ENCODE measurements around the gene ATP13A4. TPM values are rescaled to one million over a fixed set of nuclear protein-coding genes. Genes with fewer than 3 reads are reported as not detected.

Gene ATP13A4
- total RNA-seq, 5 donors from 2014 or later (not counting 1 experiment from before 2014, with no cell fraction given), result 1.7 to 3.5 (median 2.0) TPM

DNA sequence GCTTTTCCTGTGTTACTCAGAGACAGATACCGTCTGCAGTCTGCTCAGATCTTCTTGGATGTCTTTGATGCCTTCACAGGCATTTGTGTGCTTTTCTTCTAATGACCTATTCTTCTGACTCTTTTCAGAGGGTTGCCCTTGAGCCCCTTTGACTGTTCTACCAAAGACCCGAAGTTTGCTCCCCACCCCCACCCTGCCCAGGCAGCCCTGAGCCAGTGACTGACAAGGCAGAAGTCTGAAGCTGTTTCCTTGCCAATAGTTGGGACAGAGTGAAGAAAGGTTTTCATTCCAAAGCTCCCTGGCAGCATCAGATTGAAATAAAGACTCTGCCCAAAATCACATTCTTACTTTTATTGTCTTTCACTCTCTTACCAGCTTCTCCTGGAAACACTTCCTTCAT, 167.1 kb downstream of the ATP13A4 start:
- ATAC-seq (replicated peaks in 1 of 4), result no peak

DNA sequence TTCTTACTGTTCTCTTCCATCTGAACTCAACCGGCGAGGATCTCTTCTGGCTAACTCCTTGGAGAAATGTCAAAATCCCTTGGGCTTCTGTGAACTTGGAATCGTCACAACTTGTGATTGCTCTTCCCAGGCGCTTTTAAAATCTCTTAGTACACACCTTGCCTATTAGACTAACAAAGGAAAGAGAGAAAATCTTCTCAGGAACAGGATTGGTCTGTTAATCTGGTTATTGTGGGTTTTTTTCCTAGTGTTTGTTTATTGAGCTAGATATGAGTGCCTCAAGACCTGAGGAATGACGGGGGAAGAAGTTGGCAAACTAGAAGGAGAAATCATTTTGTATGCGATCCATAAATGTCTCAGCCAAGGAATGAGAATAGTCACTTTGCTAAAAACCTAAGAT, 176.0 kb downstream of the ATP13A4 start, which contains the start of gene ATP13A5:
ATP13A5 (minus strand) TSS at position 48 of the 400 bp plus-strand sequence; CDS start at position 20, 28 bp downstream.
- DNase-seq (no peak), ATAC-seq (replicated peaks in 1 of 4) (no peak)
- H3K27ac Mint-ChIP-seq, result no peak within 1 kb of the TSS
- CTCF ChIA-PET, result no interaction called here
- no peaks in the 10 kb centered on the region for H3K9me3 ChIP-seq
- WGBS (ENCODE audit: insufficient coverage), result 71% methylated on average over 4 of the region's 6 CpGs
- peaks cover 0 to 4% (median 0%) of the 10 kb centered on the region in 3 donors for H3K9me3 Mint-ChIP-seq
- POLR2A ChIA-PET, result no interaction called here
- H3K27me3 Mint-ChIP-seq, result peaks cover 5 to 37% of the 10 kb centered on the region in 2 donors
- H3K27me3 ChIP-seq (replicated peaks in 1 of 2; ENCODE audit: control insufficient read depth in 2 of 2, extremely low read depth in 1 of 2, insufficient read depth in 2 of 2, low read length in 1 of 2), result no peaks in the 10 kb centered on the region
- H3K4me1 ChIP-seq (ENCODE audit: control insufficient read depth in 1 of 2, extremely low read depth in 1 of 2, insufficient read depth in 2 of 2, low read length in 2 of 2), result no peaks in the 10 kb centered on the region
- no peak within 1 kb of the TSS for H3K4me3 ChIP-seq (ENCODE audit: control insufficient read depth in 1 of 2, extremely low read depth in 1 of 2, low read length in 1 of 2)
- no peak within 1 kb of the TSS for H3K27ac ChIP-seq (ENCODE audit: low read length)
- H3K4me1 Mint-ChIP-seq, result no peaks in the 10 kb centered on the region
- no peaks in the 10 kb centered on the region for H3K36me3 ChIP-seq (ENCODE audit: control insufficient read depth in 2 of 2, extremely low read depth in 1 of 2, insufficient read depth in 1 of 2, low read length in 1 of 2)
- H3K4me3 Mint-ChIP-seq, result no peak within 1 kb of the TSS
- no peaks in the 10 kb centered on the region for H3K36me3 Mint-ChIP-seq

More for the DNA sequence above, 167.1 kb downstream of the ATP13A4 start:
- 40% methylated on average over 1 of the region's 2 CpGs for WGBS (ENCODE audit: insufficient coverage)
- H3K27ac ChIP-seq (ENCODE audit: low read length), result no peak overlapping the region
- ChIA-PET POLR2A (no interaction called here), CTCF (no interaction called here)
- H3K4me3 ChIP-seq (ENCODE audit: control insufficient read depth in 1 of 2, extremely low read depth in 1 of 2, low read length in 1 of 2), result no peak overlapping the region
- no peaks in the 10 kb centered on the region for H3K36me3 Mint-ChIP-seq
- no peak overlapping the region for H3K27ac Mint-ChIP-seq
- no peaks in the 10 kb centered on the region for H3K9me3 ChIP-seq
- peaks cover 0 to 8% of the 10 kb centered on the region in 2 experiments for H3K27me3 ChIP-seq (replicated peaks in 1 of 2; ENCODE audit: control insufficient read depth in 2 of 2, extremely low read depth in 1 of 2, insufficient read depth in 2 of 2, low read length in 1 of 2)
- no peaks in the 10 kb centered on the region for H3K4me1 Mint-ChIP-seq
- H3K9me3 Mint-ChIP-seq, result no peaks in the 10 kb centered on the region
- no peaks in the 10 kb centered on the region for H3K36me3 ChIP-seq (ENCODE audit: control insufficient read depth in 2 of 2, extremely low read depth in 1 of 2, insufficient read depth in 1 of 2, low read length in 1 of 2)
- no peak for DNase-seq
- H3K4me3 Mint-ChIP-seq, result no peak overlapping the region
- peaks cover 3 to 20% of the 10 kb centered on the region in 2 donors for H3K27me3 Mint-ChIP-seq
- H3K4me1 ChIP-seq (ENCODE audit: control insufficient read depth in 1 of 2, extremely low read depth in 1 of 2, insufficient read depth in 2 of 2, low read length in 2 of 2), result no peaks in the 10 kb centered on the region

DNA sequence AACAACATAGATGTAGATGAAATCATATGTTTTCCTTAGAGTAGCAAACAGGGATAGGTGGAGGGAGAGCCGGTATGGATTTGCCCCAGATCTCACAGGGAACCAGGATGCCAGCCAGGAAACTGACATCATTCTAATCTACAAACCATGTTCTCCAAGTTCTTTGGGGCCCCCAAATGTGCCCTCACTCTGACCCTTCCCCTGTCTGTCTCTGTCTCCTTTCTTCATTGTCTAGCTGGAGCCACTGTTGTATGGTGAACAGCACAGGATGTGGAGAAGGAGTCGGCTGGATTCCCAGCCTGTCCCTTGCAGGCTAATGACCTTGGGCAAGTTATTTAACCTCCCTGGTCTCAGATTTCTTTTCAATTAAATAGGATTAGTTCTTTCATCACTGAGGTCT, 177.1 kb downstream of the ATP13A4 start:
- H3K27ac ChIP-seq (ENCODE audit: low read length), result no peak overlapping the region
- H3K4me3 ChIP-seq (ENCODE audit: control insufficient read depth in 1 of 2, extremely low read depth in 1 of 2, low read length in 1 of 2), result no peak overlapping the region
- no peak for DNase-seq
- H3K27ac Mint-ChIP-seq, result no peak overlapping the region
- ATAC-seq (replicated peaks in 1 of 4), result no peak
- no peak overlapping the region for H3K4me3 Mint-ChIP-seq
- no peaks in the 10 kb centered on the region for H3K4me1 ChIP-seq (ENCODE audit: control insufficient read depth in 1 of 2, extremely low read depth in 1 of 2, insufficient read depth in 2 of 2, low read length in 2 of 2)
- ChIA-PET POLR2A (no interaction called here), CTCF (no interaction called here)
- peaks cover 8 to 37% of the 10 kb centered on the region in 2 donors for H3K27me3 Mint-ChIP-seq
- peaks cover 0 to 4% (median 0%) of the 10 kb centered on the region in 3 donors for H3K9me3 Mint-ChIP-seq
- no peaks in the 10 kb centered on the region for H3K27me3 ChIP-seq (replicated peaks in 1 of 2; ENCODE audit: control insufficient read depth in 2 of 2, extremely low read depth in 1 of 2, insufficient read depth in 2 of 2, low read length in 1 of 2)
- no CpG with 5 or more reads among the region's 2 CpGs for WGBS (ENCODE audit: insufficient coverage)
- H3K36me3 Mint-ChIP-seq, result no peaks in the 10 kb centered on the region
- no peaks in the 10 kb centered on the region for H3K4me1 Mint-ChIP-seq
- H3K36me3 ChIP-seq (ENCODE audit: control insufficient read depth in 2 of 2, extremely low read depth in 1 of 2, insufficient read depth in 1 of 2, low read length in 1 of 2), result no peaks in the 10 kb centered on the region
- H3K9me3 ChIP-seq, result no peaks in the 10 kb centered on the region

DNA sequence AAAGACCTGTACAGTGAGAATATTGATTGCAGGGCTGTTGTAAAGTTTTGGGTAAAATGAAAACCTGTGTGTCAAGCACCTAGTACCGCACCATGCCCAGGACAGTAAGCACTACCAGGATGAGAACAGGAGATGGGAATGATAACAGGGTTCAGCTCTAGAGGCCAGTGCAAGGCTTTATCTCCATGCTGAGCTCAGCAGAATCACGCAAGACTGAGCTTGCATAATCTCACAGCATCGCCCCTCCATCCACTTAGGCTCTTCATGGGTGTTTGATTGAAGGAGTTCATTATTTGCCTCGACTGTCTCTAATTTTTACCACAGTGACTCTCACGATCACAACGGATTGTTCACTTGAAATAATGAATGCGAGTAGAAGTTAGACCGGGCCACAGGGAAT, 179.1 kb downstream of the ATP13A4 start:
- Mint-ChIP-seq H3K27ac (no peak overlapping the region), H3K9me3 (peaks cover 0 to 4% (median 0%) of the 10 kb centered on the region in 3 donors), H3K4me3 (no peak overlapping the region), H3K36me3 (no peaks in the 10 kb centered on the region), H3K27me3 (peaks cover 8 to 26% of the 10 kb centered on the region in 2 donors), H3K4me1 (no peaks in the 10 kb centered on the region)
- H3K4me3 ChIP-seq (ENCODE audit: control insufficient read depth in 1 of 2, extremely low read depth in 1 of 2, low read length in 1 of 2), result no peak overlapping the region
- H3K36me3 ChIP-seq (ENCODE audit: control insufficient read depth in 2 of 2, extremely low read depth in 1 of 2, insufficient read depth in 1 of 2, low read length in 1 of 2), result no peaks in the 10 kb centered on the region
- CTCF ChIA-PET, result no interaction called here
- POLR2A ChIA-PET, result no interaction called here
- DNase-seq (no peak), ATAC-seq (replicated peaks in 1 of 4) (no peak)
- 95% methylated on average over 5 of the region's 8 CpGs for WGBS (ENCODE audit: insufficient coverage)
- no peaks in the 10 kb centered on the region for H3K4me1 ChIP-seq (ENCODE audit: control insufficient read depth in 1 of 2, extremely low read depth in 1 of 2, insufficient read depth in 2 of 2, low read length in 2 of 2)
- no peaks in the 10 kb centered on the region for H3K9me3 ChIP-seq
- H3K27me3 ChIP-seq (replicated peaks in 1 of 2; ENCODE audit: control insufficient read depth in 2 of 2, extremely low read depth in 1 of 2, insufficient read depth in 2 of 2, low read length in 1 of 2), result no peaks in the 10 kb centered on the region
- no peak overlapping the region for H3K27ac ChIP-seq (ENCODE audit: low read length)

DNA sequence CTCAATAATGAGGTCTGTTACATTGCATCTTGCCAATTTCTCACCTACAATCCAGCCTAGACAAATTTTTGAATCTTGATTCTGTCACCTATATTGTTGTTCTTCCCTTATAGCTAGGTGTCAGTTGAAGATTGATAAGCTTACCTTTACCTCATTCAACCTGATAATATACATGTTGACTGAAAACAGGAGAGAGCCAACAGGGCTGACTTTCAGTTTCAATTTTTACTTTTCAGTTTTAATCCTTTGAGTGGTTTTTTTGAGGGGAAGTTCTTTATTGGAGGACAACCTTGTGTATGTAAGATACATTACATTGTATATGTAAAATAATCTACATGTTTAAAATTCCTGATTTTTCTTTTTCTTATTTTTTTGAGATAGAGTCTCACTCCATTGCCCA, 181.9 kb downstream of the ATP13A4 start:
- H3K4me1 Mint-ChIP-seq, result no peaks in the 10 kb centered on the region
- Histone ChIP-seq H3K9me3 (no peaks in the 10 kb centered on the region), H3K27me3 (replicated peaks in 1 of 2; ENCODE audit: control insufficient read depth in 2 of 2, extremely low read depth in 1 of 2, insufficient read depth in 2 of 2, low read length in 1 of 2) (no peaks in the 10 kb centered on the region), H3K36me3 (ENCODE audit: control insufficient read depth in 2 of 2, extremely low read depth in 1 of 2, insufficient read depth in 1 of 2, low read length in 1 of 2) (no peaks in the 10 kb centered on the region), H3K4me1 (ENCODE audit: control insufficient read depth in 1 of 2, extremely low read depth in 1 of 2, insufficient read depth in 2 of 2, low read length in 2 of 2) (no peaks in the 10 kb centered on the region), H3K27ac (ENCODE audit: low read length) (no peak overlapping the region), H3K4me3 (ENCODE audit: control insufficient read depth in 1 of 2, extremely low read depth in 1 of 2, low read length in 1 of 2) (no peak overlapping the region)
- no peak for ATAC-seq (replicated peaks in 1 of 4)
- no peak for DNase-seq
- POLR2A ChIA-PET, result no interaction called here
- H3K4me3 Mint-ChIP-seq, result no peak overlapping the region
- peaks cover 7 to 14% of the 10 kb centered on the region in 2 donors for H3K27me3 Mint-ChIP-seq
- no peaks in the 10 kb centered on the region for H3K36me3 Mint-ChIP-seq
- CTCF ChIA-PET, result no interaction called here
- no peaks in the 10 kb centered on the region for H3K9me3 Mint-ChIP-seq
- no peak overlapping the region for H3K27ac Mint-ChIP-seq

DNA sequence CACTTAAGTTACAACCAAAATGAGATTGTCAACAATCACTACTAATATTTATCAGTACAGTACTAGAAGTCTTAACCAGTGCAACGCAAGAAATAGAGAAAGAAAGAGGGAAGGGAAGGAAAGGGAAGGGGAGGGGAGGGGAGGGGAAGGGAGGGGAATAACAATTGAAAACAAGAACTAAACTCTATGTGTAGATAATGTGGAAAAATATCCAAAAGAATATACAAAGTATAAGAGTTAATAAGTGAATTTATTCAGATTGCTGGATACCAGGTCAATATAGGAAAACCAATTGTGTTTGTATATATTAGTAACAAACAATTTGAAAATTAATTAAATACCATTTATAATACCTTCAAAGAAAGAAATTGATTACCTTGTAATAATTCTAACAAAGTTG, 186.8 kb downstream of the ATP13A4 start:
- ChIA-PET CTCF (no interaction called here), POLR2A (no interaction called here)

DNA sequence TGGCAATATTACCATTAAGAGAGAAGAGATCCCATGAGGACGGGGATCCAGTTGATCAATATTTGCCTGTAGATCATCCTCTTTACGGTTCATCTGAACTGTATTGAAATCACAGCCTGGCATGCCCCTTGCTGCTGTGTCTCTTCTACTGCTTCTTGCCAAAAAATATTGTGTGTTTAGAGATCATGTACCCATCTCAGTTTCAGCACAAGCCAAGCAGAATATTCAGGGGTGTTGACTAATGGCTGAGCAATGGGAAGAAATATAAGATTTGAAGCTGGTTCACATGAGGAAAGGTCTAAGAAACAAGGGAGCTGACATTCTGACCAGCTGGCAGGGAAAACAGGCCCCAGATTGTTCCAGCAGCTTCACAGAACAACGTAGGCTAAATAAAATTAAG, 197.4 kb downstream of the ATP13A4 start:
- H3K4me3 ChIP-seq (ENCODE audit: control insufficient read depth in 1 of 2, extremely low read depth in 1 of 2, low read length in 1 of 2), result no peak overlapping the region
- WGBS (ENCODE audit: insufficient coverage), result 67% methylated on average over 1 of the region's 3 CpGs
- Mint-ChIP-seq H3K9me3 (peaks cover 0 to 3% (median 0%) of the 10 kb centered on the region in 3 donors), H3K4me1 (no peaks in the 10 kb centered on the region), H3K4me3 (no peak overlapping the region), H3K27me3 (peaks cover 7 to 9% of the 10 kb centered on the region in 2 donors), H3K36me3 (no peaks in the 10 kb centered on the region), H3K27ac (no peak overlapping the region)
- no peaks in the 10 kb centered on the region for H3K4me1 ChIP-seq (ENCODE audit: control insufficient read depth in 1 of 2, extremely low read depth in 1 of 2, insufficient read depth in 2 of 2, low read length in 2 of 2)
- CTCF ChIA-PET, result no interaction called here
- ATAC-seq (replicated peaks in 1 of 4), result no peak
- no peaks in the 10 kb centered on the region for H3K36me3 ChIP-seq (ENCODE audit: control insufficient read depth in 2 of 2, extremely low read depth in 1 of 2, insufficient read depth in 1 of 2, low read length in 1 of 2)
- H3K9me3 ChIP-seq, result no peaks in the 10 kb centered on the region
- DNase-seq, result no peak
- H3K27me3 ChIP-seq (replicated peaks in 1 of 2; ENCODE audit: control insufficient read depth in 2 of 2, extremely low read depth in 1 of 2, insufficient read depth in 2 of 2, low read length in 1 of 2), result no peaks in the 10 kb centered on the region
- POLR2A ChIA-PET, result no interaction called here
- H3K27ac ChIP-seq (ENCODE audit: low read length), result no peak overlapping the region

More for the DNA sequence above, 186.8 kb downstream of the ATP13A4 start:
- H3K36me3 ChIP-seq (ENCODE audit: control insufficient read depth in 2 of 2, extremely low read depth in 1 of 2, insufficient read depth in 1 of 2, low read length in 1 of 2), result no peaks in the 10 kb centered on the region
- no peak overlapping the region for H3K27ac ChIP-seq (ENCODE audit: low read length)
- no peaks in the 10 kb centered on the region for H3K9me3 ChIP-seq
- H3K4me1 Mint-ChIP-seq, result no peaks in the 10 kb centered on the region
- H3K4me3 ChIP-seq (ENCODE audit: control insufficient read depth in 1 of 2, extremely low read depth in 1 of 2, low read length in 1 of 2), result no peak overlapping the region
- no peaks in the 10 kb centered on the region for H3K9me3 Mint-ChIP-seq
- DNase-seq, result no peak
- H3K27me3 ChIP-seq (replicated peaks in 1 of 2; ENCODE audit: control insufficient read depth in 2 of 2, extremely low read depth in 1 of 2, insufficient read depth in 2 of 2, low read length in 1 of 2), result peaks cover 0 to under 1% of the 10 kb centered on the region in 2 experiments
- no CpG with 5 or more reads among the region's 1 CpG for WGBS (ENCODE audit: insufficient coverage)
- H3K36me3 Mint-ChIP-seq, result no peaks in the 10 kb centered on the region
- no peak overlapping the region for H3K27ac Mint-ChIP-seq
- H3K4me3 Mint-ChIP-seq, result no peak overlapping the region
- H3K27me3 Mint-ChIP-seq, result peaks cover 10 to 15% of the 10 kb centered on the region in 2 donors
- H3K4me1 ChIP-seq (ENCODE audit: control insufficient read depth in 1 of 2, extremely low read depth in 1 of 2, insufficient read depth in 2 of 2, low read length in 2 of 2), result no peaks in the 10 kb centered on the region
- no peak for ATAC-seq (replicated peaks in 1 of 4)
